NCI-H2107 treated with DMSO at 0.1 percent for 48 hours (cell line): ENCODE measurements around the gene WIPF2.
"Not testable (repeated sequence)": the region's sequence is repeated elsewhere in the genome, so short reads cannot be mapped to it uniquely, and the experiment has no call there.

Experiments
- DNase-seq: peaks from one replicate; lab custom pipeline; 2025; ENCODE audit not compliant: unreplicated experiment; lab: John Stamatoyannopoulos, UW

WIPF2 gene

GRCh38 chr17:40295488-40296436 is 76.7 kb downstream of the WIPF2 start:
- DNase-seq: peak; percentile 36

DNA sequence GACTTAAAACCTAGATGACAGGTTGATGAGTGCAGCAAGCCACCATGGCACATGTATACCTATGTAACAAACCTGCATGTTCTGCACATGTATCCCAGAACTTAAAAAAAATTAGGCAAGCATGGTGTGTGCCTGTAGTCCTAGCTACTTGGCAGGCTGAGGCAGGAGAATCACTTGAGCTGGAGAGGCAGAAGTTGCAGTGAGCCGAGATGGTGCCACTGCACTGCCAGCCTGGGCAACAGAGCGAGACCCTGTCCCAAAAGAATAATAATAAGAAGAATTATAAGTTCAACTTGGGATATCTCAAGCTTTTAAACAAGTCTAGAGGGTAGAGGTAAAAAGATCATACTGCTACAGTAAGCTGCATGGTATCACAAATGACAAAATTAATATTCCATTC is 78.4 kb downstream of the WIPF2 start:
- DNase-seq: no peak

GRCh38 chr17:40298726-40299125 is 79.6 kb downstream of the WIPF2 start:
- DNase-seq: no peak

GRCh38 chr17:40299159-40299757 is 80.2 kb downstream of the WIPF2 start:
- DNase-seq: not testable (repeated sequence)

GRCh38 chr17:40301315-40301714 is 82.2 kb downstream of the WIPF2 start:
- DNase-seq: peak; percentile 13

- peak; percentile 91 for DNase-seq
Observed at GRCh38 chr17:40303009-40303657, 84.0 kb downstream of the WIPF2 start.

DNA sequence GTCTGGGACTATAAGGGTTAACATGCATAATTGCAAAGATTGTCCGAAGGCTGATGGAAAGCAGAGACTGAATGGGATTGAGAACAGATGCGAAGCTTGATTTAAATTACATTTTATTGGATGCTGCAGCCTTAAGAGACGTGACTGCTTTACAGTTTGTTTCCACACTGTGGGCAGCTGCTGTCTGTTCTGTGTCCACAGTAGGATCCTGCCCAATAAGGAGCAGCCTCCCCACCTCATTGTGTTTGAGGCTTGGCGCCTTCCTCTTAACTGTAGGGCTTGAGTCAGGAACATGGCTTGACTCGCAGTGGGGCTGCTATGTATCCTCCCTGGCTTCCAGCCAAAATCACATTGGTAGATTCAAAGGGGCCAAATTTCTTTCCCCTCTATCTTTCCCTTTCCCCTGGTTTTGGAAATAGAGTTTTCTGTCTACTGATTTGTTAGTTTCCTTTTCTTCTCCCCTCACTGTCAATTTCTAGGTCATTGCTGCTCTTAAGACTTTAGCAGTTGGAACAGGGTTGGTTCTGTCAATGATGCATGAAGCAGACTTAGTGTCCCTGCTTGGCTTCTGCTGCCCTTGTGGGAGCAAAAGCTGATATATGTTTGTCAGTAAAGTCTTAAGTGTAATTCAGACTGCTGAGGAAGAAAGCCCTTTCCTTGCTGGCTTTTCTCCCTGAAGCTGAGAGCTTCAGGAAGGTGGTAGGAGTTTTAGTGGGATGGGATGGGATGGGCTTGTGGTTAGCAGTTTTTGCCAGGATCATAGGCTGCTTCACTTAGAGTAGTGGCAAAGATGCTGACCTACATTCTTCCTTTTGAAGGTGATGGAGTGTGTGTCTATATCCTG is 84.8 kb downstream of the WIPF2 start:
- DNase-seq: peak; percentile 31

DNA sequence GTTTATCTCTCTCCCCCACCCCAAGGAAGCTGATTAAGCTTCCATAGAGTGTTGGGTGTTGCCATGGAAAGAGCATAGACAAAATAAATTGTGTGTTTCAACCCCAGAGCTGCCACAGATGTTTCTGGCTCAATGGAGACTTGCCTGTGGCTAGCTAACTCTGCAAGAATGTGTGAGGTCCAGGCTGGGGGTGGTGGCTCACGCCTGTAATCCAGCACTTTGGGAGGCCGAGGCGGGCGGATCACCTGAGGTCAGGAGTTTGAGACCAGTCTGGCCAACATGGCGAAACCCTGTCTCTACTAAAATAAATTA is 85.4 kb downstream of the WIPF2 start:
- not testable (repeated sequence) for DNase-seq

- not testable (repeated sequence) for DNase-seq
Observed at GRCh38 chr17:40304866-40305265, 85.8 kb downstream of the WIPF2 start.

GRCh38 chr17:40306395-40306794 is 87.3 kb downstream of the WIPF2 start:
- no peak for DNase-seq

DNA sequence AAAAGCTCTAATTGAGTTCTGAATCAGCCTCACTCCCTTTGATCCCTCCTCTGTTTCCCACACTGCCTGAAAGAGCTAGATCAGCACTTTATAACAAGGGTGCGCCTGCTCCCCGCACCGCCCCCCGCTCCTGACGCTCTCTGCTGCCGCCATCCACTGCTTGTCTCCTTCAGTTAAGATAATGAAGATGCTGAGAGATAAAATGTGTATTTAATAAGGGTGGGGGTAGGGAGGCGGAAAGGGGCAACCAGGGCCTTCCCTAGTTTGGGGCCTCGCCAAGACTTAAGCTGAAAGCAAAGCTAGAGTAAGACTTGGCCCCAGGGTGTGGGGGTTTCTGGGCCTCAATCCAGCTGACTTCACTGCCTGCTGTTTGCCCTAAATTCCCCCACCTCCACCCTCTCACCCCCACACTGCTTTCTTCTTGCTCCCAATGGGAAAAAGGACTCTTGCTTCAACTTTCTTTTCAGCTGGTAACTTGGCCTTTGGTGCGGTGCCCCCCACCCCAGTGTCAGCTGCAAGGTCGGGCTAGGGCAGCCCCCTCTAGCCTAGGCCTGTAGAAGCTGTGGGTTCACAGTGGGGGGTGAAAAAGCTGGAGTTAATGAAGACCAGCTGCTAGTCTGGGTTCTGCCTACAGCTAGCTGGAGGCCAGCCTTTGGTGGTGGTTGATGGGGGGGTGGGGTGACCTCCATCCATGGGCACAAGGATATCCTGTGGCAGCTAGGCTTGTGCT is 88.1 kb downstream of the WIPF2 start:
- DNase-seq: peak; percentile 82

DNA sequence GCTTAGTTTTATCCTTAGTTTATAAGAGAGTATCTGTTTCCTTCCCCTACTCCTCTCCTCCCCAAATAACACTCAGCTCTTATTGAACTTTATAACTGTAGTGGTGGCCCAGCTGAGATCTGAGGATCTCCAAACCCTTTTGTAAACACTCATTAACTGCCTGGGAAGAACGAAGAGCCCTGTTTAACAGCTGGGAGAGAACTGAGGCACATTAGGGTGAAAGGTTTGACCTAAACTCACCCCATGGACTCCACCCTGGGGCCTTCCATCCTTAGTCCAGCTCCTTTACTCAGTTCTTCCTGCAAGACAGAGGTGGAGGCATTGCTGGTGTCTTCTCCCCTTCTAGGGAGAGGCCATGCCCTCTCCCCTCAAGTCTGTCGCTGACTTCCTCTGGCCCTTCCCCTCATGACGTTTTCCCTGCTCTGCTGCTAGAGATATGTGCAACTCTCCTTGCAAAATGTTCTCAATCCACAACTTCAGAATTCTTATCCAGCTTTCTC is 88.7 kb downstream of the WIPF2 start:
- DNase-seq: peak; percentile 82

- peak; percentile 56 for DNase-seq
Observed at GRCh38 chr17:40309031-40309948, 90.2 kb downstream of the WIPF2 start, which contains the start of gene RARA. RARA (plus strand) TSS chr17:40309180; CDS start chr17:40331219, 22,039 bp downstream.

- no peak for DNase-seq
Observed at GRCh38 chr17:40309949-40310510, 90.9 kb downstream of the WIPF2 start.

GRCh38 chr17:40310882-40311391 is 91.8 kb downstream of the WIPF2 start:
- DNase-seq: no peak

GRCh38 chr17:40311575-40311974 is 92.5 kb downstream of the WIPF2 start:
- peak; percentile 39 for DNase-seq

GRCh38 chr17:40312131-40312731 is 93.1 kb downstream of the WIPF2 start:
- no peak for DNase-seq
